Activated T-cell treated with anti-CD3 and anti-CD28 coated beads, Interleukin-2, amount 50 U/mL, for 4 hours (primary cell): ENCODE measurements around the gene SSTR3. TPM values are rescaled to one million over a fixed set of nuclear protein-coding genes. Genes with fewer than 3 reads are reported as not detected.
A peak's percentile ranks its signal among the peaks of the same experiment; 100 is the strongest.
"Not testable (repeated sequence)": the region's sequence is repeated elsewhere in the genome, so short reads cannot be mapped to it uniquely, and the experiment has no call there.

Experiments used
- ATAC-seq, 2 donors: fragments of 200-7000 bp; cut with Tn5 transposase; one replicate each; pipeline ENCODE4 v1.10.0; 2021
- DNase-seq: peaks from one replicate; pipeline ENCODE4 v3.0.0-alpha.2; 2020
- H3K27me3 Mint-ChIP-seq: one replicate; pipeline ENCODE4 v1.8.0; 2021; ENCODE audit warnings: low read depth, mixed read lengths
- H3K36me3 Mint-ChIP-seq: one replicate; pipeline ENCODE4 v1.8.0; 2022; ENCODE audit warnings: mixed read lengths; ENCODE audit not compliant: insufficient read depth
- H3K4me1 Mint-ChIP-seq: one replicate; pipeline ENCODE4 v1.8.0; 2021; ENCODE audit warnings: low read depth, mixed read lengths
- H3K4me3 Mint-ChIP-seq: one replicate; pipeline ENCODE4 v1.8.0; 2021; ENCODE audit warnings: mild to moderate bottlenecking, moderate library complexity, mixed read lengths
- H3K9me3 Mint-ChIP-seq: one replicate; pipeline ENCODE4 v1.8.0; 2021; ENCODE audit warnings: mixed read lengths
- total RNA-seq, 3 donors: library from RNA; stranded (reverse); gene quantifications; one replicate each; pipeline ENCODE4 v1.2.1, GENCODE V29; 2021

SSTR3 gene
- total RNA-seq, 3 donors from 2014 or later: 1.7 to 2.3 (median 1.9) TPM

DNA sequence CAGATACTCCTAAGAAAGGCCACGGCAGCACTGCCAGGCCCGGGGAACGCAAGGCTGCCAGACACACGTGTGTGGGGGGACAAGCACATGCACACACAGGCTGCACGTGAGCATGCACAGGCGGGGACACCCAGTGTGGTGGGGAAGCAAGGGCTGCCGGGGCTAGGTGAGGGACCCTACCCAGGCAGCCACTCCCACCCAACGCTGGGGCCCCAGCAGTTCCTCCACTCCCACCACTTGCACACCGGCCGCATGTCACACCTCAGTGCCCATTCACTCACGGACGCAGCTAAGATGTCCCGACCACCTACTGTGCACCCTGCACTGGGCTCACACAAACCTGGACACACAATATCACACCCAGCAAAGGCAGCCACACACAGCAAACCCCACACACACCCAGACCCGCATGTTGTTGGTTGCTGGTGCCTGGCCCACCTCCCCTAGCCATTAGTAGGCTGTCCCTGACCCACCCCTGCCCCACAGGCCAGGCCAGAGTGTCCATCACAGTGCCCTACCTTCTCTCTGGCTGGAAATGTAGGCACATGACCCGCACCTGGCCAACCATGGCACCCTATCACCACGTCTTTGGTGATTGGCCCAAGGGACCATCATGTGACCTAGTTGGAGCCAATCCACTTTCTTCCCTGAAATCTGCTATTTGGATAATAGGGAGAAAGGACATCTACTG, 8.8 kb downstream of the SSTR3 start:
- Mint-ChIP-seq H3K27me3 (no peaks in the 10 kb centered on the region), H3K9me3 (no peaks in the 10 kb centered on the region), H3K4me1 (peaks cover 15% of the 10 kb centered on the region), H3K36me3 (no peaks in the 10 kb centered on the region), H3K4me3 (no peak overlapping the region)
- DNase-seq (no peak), ATAC-seq (no peak)

DNA sequence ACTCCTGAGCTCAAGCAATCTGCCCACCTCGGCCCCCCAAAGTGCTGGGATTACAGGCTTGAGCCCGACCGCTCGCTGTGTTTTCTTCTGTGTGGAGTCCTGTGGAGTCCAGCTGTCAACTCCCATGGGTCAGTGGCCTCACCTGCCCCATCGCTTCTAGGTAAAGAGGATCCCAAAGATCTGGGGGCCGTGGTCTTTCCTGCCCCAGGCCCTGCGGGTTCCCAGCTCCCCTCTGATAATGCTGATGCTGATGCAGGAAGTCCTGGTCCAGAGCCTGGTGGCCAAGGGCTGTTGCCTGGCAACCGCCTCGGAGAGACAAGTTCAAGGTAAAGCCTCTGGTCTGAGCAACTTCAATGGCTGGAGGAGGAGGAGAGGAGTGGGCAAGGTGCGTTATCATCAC, 9.6 kb downstream of the SSTR3 start:
- Mint-ChIP-seq H3K36me3 (no peaks in the 10 kb centered on the region), H3K9me3 (no peaks in the 10 kb centered on the region), H3K27me3 (no peaks in the 10 kb centered on the region), H3K4me1 (peaks cover 15% of the 10 kb centered on the region), H3K4me3 (no peak overlapping the region)
- no peak for ATAC-seq
- no peak for DNase-seq

DNA sequence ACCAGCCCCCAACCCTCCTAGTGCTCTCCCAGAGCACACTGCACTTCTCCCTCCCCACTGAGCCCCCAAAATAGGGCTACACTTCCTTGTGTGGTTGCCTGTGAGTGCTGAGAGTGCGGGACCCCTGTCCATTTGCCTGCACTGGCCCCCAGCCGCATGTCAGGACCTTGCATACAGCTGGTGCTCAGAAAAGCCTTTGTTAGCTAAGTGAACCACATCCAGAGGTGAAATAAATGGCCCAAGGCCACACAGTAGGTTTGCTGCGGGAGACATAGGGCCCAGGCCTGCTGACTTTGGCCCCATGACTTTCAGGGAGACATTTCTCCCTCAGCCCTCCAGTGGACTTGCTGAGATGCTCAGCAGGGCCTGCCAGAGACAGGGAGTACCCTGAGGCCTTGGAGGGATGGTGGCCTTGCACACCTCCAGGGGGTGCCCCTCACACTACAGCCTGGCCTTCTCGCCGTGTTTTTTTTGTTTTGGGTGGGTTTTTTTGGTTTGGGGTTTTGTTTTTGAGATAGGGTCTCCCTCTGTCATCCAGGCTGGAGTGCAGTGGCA, 10.2 kb downstream of the SSTR3 start:
- Mint-ChIP-seq H3K36me3 (no peaks in the 10 kb centered on the region), H3K4me1 (peaks cover 16% of the 10 kb centered on the region), H3K4me3 (no peak overlapping the region), H3K9me3 (no peaks in the 10 kb centered on the region), H3K27me3 (no peaks in the 10 kb centered on the region)
- ATAC-seq (no peak), DNase-seq (no peak)

DNA sequence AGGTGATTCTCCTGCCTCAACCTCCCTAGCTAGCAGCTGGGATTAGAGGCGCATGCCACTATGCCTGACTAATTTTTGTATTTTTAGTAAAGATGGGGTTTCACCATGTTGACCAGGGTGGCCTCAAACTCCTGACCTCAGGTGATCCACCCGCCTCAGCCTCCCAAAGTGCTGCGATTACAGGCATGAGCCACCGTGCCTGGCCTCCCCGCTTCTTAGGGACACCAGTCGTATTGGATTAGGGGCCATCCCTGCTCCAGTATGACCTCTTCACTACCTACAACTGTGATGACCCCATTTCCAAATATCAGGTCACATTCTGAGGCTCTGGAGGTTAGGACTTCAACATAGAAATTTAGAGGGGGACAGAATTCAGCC, 10.8 kb downstream of the SSTR3 start:
- not testable (repeated sequence) for H3K4me3 Mint-ChIP-seq, ATAC-seq, H3K27me3 Mint-ChIP-seq, H3K36me3 Mint-ChIP-seq, H3K9me3 Mint-ChIP-seq, DNase-seq
- peaks cover 16% of the 10 kb centered on the region for H3K4me1 Mint-ChIP-seq

DNA sequence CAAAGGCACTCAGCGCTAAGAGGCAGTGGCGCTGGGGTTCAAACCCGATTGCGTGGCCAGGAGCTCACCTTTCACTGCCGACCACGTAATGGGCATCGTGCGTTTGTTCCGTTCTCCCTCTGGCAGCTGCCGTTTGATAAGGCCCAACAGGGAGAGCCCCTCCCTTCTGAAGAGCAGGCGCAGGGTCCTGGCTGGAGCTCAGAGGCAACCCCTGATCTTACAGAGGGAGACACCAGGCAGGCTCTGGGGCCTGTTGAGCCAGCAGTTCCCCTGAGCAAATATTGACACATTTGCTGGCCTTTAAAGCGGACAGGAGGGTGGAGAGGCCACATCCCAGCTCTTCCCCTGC, 12.5 kb downstream of the SSTR3 start:
- ATAC-seq (no peak), DNase-seq (no peak)
- Mint-ChIP-seq H3K4me1 (peaks cover 23% of the 10 kb centered on the region), H3K27me3 (no peaks in the 10 kb centered on the region), H3K9me3 (no peaks in the 10 kb centered on the region), H3K4me3 (peak overlapping the region; percentile 83), H3K36me3 (no peaks in the 10 kb centered on the region)

DNA sequence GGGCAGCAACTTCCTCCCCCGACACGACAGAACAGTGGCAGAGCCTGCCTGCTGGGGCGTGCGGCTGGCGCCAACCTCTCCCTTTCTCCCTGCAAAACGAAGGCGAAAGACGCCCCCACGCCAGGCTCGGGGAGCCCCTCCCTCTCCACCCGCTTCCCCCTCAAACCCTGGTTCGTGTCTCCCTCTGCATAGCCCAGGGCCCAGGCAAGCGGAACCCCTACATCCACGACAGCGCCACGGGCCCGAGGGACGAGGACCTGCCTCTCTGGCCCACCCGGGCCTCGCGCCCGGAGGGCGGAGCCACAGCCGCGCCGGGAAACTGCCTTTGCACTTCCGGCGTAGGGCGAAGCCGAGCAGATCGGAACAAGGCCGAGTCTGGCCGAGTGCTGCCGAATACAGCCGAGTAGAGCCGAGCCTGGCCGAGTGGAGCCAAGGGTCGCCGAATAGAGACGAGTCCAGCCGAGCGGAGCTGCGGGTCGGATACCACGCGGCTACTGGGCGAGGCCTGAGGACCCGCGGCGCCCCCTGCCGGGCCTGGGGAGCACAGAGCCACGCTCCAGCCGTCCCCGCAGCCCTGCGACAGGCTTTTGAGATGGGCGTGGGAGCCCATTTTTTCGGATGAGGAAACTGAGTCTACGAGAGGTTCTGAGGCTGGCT, 13.0 kb downstream of the SSTR3 start:
- Mint-ChIP-seq H3K4me3 (peak overlapping the region; percentile 83), H3K9me3 (no peaks in the 10 kb centered on the region), H3K36me3 (no peaks in the 10 kb centered on the region), H3K4me1 (peaks cover 28% of the 10 kb centered on the region), H3K27me3 (no peaks in the 10 kb centered on the region)
- DNase-seq (peak; percentile 98), ATAC-seq (peak; percentile 97 to 98)

DNA sequence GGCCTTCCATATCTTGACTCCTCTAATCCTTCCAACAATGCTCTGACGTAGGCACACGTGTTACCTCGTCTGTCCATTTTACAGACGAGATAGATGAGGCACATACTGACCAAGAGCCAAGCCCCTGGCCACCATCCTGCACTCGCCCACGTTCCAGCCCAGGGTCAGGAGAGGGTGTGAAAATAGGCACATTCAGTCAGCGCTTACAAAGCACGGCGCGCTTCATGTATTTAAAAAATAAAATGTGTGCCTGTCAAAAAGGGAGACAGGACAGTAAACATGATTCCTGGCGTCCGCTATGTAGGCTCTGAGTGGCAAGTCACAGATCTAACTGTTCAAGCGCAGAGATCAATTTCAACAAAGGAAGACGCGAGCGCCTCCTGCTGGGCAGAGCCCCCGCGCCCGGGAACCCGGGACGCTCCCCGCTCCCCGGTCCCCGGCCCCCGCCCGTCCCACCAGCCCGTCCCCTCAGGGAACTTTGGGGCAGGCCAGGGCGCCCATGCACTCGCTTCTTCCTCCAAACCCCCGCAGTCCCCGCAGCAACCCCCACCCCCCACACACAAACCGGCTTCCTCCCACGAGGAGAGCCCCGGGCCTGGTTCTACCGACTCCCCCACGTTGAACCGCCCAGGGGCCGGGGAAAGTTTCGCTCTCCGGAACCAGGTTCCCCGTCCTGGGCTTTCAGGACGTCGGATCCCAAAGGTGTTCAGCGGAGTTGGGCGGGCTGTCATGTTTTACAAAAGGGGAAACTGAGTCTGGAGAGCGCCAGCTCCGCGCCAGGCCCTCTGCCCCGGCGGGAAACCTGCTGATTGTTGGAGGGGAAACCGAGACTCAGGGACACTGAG, 13.8 kb downstream of the SSTR3 start:
- H3K4me1 Mint-ChIP-seq: peaks cover 36% of the 10 kb centered on the region
- peak overlapping the region; percentile 83 for H3K4me3 Mint-ChIP-seq
- ATAC-seq (peak; percentile 41 to 46), DNase-seq (peak; percentile 95)
- no peaks in the 10 kb centered on the region for H3K36me3 Mint-ChIP-seq
- no peaks in the 10 kb centered on the region for H3K27me3 Mint-ChIP-seq
- no peaks in the 10 kb centered on the region for H3K9me3 Mint-ChIP-seq

DNA sequence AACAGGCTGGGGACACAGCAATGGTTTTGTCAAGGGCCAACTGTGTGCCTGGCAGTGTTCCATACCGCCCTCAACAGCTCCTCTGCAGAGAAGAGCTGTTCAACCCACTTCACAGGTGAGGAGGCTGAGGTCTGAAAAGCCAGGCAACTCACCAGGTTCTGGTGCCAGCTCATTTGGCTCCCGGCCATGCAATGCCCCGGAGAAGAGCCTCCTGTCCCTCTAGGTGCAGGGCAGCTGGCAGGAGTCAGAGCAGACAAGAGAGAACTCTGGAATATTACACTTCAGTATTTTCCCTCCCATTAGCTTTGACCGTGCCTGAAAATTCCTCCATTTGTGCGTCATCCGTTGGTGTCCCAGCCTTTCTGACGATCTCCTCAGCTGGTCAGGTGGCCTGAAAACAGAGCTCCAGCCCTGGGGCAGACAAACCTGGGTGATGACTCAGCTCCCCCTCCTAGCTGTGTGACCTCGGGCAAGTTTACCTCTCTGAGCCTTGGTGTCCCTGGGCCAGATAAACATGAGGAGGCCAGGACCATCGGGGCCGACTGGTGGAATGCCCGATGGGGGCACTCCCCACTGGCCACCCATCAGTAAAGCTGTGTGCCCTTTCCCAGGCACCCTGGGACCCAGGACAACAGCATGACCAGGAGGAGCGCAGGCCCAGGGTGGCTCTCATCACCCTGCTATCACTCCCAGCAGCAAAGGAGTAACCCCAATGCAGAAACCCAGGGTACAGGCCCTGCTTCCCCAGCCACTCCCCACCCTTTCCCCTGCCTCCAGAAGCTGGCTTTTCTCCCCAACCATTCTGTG, 14.6 kb downstream of the SSTR3 start:
- Mint-ChIP-seq H3K4me1 (peaks cover 43% of the 10 kb centered on the region), H3K36me3 (no peaks in the 10 kb centered on the region)
- DNase-seq: no peak

DNA sequence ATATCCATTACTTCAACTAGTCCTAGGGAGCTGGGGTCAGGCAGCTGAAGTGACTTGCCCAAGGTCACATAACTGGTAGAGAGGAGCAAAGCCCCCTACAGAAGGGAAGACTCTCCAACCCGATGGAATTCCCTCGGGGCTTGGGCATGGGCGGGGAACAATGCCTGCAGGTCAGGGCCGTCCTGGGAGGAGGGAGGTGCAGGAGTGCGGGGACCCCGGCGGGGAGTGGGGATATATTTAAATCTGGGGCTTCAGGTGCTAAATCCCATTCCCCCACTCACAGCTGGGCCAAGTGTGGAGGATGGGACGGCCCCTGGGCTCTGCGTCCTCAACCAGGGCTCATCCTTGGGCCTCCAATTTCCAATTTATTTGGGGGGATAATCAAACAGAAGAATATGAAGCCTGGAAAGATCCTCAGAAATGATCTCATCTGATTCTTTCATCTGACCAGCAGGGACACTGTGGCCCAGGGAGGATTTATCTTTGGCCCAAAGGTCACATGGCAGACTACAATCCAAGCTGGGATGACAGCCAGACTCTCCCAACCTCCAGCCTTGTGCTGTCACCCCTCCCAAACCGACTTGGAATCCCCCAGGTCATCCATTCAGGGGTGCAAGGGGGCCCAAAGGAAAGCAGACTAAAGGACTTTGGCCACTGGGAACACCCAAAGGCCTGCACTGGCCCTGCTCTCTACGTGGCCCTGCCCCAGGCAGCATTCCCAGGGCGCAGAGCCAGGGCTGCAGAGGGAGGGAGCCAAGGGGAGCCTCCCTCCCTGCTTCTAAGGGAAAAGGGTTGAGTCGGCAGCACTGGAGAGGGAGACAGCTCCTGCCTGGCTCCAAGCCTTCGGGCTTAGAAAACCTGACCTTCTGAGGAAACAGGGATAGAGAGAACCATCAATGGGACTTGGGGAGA, 15.5 kb downstream of the SSTR3 start:
- H3K9me3 Mint-ChIP-seq: no peaks in the 10 kb centered on the region
- DNase-seq (no peak), ATAC-seq (no peak)
- H3K4me3 Mint-ChIP-seq: peak overlapping the region; percentile 23
- H3K27me3 Mint-ChIP-seq: no peaks in the 10 kb centered on the region
- H3K36me3 Mint-ChIP-seq: no peaks in the 10 kb centered on the region
- H3K4me1 Mint-ChIP-seq: peaks cover 45% of the 10 kb centered on the region

More for the DNA sequence above, 14.6 kb downstream of the SSTR3 start:
- ATAC-seq: no peak
- H3K4me3 Mint-ChIP-seq: peak overlapping the region; percentile 83
- H3K27me3 Mint-ChIP-seq: no peaks in the 10 kb centered on the region
- H3K9me3 Mint-ChIP-seq: no peaks in the 10 kb centered on the region

DNA sequence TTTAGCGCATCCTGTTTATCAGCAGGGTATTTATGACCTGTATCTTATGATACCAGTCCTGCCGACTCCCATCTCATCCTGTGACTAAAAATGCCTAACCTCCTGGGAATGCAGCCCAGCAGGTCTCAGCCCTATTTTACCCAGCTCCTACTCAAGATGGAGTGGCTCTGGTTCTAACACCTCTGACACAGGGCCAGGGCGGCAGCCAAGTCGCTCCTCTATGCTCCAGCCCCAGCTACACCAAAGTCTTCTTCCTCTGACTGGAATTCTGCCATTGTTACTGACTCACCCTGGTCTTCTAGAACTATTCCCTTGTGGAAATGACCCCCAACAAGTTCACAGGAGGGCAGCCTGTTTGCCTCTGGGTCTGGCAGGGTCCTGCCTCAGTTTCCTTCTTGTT, 16.4 kb downstream of the SSTR3 start:
- Mint-ChIP-seq H3K36me3 (no peaks in the 10 kb centered on the region), H3K4me1 (peaks cover 45% of the 10 kb centered on the region), H3K4me3 (no peak overlapping the region), H3K27me3 (no peaks in the 10 kb centered on the region), H3K9me3 (no peaks in the 10 kb centered on the region)
- no peak for DNase-seq
- ATAC-seq: no peak

DNA sequence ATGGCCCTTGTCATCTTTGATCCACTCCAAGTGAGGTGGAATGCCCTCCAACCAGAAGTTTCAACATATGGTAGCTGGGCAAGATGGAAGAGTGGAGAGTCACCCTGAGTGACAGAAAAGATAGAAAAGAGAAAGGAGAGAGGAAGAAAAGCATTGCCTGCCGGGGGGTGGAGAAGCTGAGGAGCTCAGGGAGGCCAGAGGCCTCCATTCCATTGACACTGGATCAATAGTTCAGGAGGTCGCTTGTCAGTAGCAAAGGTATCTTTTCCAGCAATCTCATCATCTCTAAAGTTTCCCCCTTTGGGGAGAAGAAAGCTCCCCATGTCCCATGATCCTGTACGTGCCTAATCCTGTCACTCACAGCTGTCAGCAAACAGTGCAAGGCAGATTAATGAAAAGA, 17.5 kb downstream of the SSTR3 start:
- Mint-ChIP-seq H3K9me3 (no peaks in the 10 kb centered on the region), H3K36me3 (no peaks in the 10 kb centered on the region), H3K4me1 (peaks cover 43% of the 10 kb centered on the region), H3K4me3 (no peak overlapping the region), H3K27me3 (no peaks in the 10 kb centered on the region)
- ATAC-seq (no peak), DNase-seq (no peak)

DNA sequence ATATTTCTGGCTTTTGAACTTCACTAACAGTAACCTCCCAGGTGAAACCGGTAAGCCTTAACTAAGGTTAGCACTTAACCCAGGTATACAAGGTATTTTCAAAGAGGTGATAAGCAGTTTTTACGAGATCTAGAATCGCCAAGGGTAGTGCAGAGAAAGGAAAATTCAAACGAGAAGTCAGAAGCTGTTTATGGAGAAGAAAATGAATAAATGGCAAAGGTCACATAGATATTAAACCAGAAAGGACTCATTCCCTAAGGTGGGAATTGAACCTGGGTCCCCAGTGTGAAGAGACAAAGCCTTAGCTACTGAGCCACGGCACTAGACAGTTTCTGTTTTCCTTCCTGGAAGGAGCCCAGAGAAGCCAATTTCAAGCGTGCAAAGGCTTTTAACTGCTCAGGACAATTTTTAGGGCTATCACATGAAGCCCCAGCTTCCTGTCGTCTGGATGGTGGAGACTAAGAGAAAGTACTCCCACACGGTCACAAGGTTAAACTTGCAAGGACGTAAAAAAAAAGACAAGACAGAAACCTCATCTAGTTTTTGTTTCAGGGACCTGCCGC, 18.6 kb downstream of the SSTR3 start:
- Mint-ChIP-seq H3K27me3 (no peaks in the 10 kb centered on the region), H3K4me1 (peaks cover 45% of the 10 kb centered on the region), H3K4me3 (peak overlapping the region; percentile 59), H3K9me3 (no peaks in the 10 kb centered on the region), H3K36me3 (no peaks in the 10 kb centered on the region)
- ATAC-seq (peak; percentile 27 to 39), DNase-seq (no peak)

DNA sequence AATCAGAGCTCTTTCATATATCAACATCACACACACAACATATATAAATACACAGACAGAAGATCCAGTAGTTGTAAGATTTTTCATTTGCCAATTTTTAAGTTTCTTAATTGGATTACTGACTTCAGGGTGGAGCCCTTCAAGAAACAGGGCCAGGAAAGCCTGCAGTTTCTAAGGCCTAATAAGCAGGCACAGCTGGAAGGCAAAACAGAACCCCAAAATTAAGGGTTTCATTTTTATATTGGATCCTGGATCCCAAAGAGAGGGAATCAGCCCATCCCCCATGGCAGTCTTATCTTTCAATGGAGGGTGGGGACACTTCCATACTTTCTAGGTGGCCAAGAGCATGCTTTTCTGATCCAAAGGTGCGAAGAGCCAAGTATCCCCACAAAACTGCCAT, 19.5 kb downstream of the SSTR3 start:
- no peak for DNase-seq

More for the DNA sequence above, 19.5 kb downstream of the SSTR3 start:
- no peaks in the 10 kb centered on the region for H3K36me3 Mint-ChIP-seq
- H3K4me3 Mint-ChIP-seq: no peak overlapping the region
- H3K27me3 Mint-ChIP-seq: no peaks in the 10 kb centered on the region
- no peak for ATAC-seq
- no peaks in the 10 kb centered on the region for H3K9me3 Mint-ChIP-seq
- peaks cover 46% of the 10 kb centered on the region for H3K4me1 Mint-ChIP-seq
